ENCODE results near the gene LGR6. TPM values are rescaled to one million over a fixed set of nuclear protein-coding genes. Genes with fewer than 3 reads are reported as not detected.
"Not testable (repeated sequence)": the region's sequence is repeated elsewhere in the genome, so short reads cannot be mapped to it uniquely, and the experiment has no call there.

The LGR6 gene
- total RNA-seq, 4 donors from 2014 or later = 0.53 to 3.3 (median 2.3) TPM

GRCh38 chr1:202176949-202177927, 16.4 kb upstream of the LGR6 start:
- Histone ChIP-seq H3K4me3 (no peak overlapping the region), H3K4me1 (no peaks in the 10 kb centered on the region), H3K36me3 (no peaks in the 10 kb centered on the region), H3K9me3 (no peaks in the 10 kb centered on the region), H3K27ac (no peak overlapping the region), H3K27me3 (no peaks in the 10 kb centered on the region)
- DNase-seq = no peak
- TF ChIP-seq, protein P1, sequence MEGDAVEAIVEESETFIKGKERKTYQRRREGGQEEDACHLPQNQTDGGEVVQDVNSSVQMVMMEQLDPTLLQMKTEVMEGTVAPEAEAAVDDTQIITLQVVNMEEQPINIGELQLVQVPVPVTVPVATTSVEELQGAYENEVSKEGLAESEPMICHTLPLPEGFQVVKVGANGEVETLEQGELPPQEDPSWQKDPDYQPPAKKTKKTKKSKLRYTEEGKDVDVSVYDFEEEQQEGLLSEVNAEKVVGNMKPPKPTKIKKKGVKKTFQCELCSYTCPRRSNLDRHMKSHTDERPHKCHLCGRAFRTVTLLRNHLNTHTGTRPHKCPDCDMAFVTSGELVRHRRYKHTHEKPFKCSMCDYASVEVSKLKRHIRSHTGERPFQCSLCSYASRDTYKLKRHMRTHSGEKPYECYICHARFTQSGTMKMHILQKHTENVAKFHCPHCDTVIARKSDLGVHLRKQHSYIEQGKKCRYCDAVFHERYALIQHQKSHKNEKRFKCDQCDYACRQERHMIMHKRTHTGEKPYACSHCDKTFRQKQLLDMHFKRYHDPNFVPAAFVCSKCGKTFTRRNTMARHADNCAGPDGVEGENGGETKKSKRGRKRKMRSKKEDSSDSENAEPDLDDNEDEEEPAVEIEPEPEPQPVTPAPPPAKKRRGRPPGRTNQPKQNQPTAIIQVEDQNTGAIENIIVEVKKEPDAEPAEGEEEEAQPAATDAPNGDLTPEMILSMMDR (IDR thresholded peaks at IDR 0.05) = no peak
- TF ChIP-seq POLR2A (IDR thresholded peaks at IDR 0.05) = no peak

DNA sequence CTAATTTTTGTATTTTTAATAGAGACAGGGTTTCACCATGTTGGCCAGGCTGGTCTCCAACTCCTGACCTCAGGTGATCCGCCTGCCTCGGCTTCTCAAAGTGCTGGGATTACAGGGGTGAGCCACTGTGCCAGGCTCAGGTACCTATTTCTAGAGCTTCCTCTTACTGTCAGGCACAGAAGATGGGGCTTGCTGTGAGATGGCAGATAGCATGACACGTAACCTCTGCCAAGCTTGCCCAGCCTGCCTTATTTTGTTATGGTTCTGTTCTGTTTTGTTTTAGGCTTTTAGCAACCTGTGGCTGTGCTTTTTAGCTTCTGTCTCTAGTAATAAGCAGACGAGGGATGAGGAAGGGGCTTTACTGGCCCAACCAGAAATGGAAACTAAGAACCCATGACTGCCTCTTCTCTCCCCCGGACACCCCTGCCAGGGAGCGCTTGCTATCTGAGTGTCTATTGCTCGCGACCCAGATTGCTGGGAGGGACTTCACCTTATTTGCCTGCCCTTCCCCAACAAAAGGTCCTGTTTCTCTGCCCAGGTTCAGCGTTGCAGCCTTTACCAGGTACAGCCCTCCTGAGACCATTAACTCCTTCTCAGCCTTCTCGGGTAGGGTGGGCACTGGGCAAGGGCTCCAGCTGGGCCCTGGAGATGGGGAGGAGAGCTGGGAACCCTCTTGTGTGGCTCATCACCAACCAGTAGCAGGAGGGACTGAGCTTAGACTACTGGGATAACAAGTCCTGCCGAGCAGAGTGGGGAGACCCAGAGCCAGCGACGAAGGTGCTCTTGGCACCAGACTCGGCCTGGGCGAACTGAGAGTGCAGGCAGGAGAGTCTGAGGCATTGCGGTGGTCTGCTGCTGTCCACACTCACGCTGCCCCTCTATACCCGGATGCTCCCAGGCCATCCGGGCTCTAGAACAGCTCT, 13.5 kb upstream of the LGR6 start:
- no peak overlapping the region for H3K27ac ChIP-seq
- TF ChIP-seq, protein P1 (IDR thresholded peaks at IDR 0.05) = no peak
- no peak for TF ChIP-seq POLR2A (IDR thresholded peaks at IDR 0.05)
- no peaks in the 10 kb centered on the region for H3K27me3 ChIP-seq

DNA sequence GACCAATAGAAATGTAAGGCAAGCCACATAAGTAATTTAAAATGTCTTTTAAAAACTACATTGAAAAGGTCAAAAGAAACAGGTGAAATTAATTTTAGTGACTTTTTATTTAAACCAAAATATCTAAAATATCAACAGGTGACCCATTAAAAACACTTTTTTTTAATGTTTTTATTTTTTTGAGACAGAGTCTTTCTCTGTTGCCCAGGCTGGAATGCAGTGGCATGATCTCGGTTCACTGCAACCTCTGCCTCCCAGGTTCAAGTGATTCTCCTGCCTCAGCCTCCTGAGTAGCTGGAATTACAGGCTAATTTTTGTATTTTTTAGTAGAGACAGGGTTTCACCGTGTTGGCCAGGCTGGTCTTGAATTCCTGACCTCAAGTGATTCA, 12.9 kb upstream of the LGR6 start:
- H3K4me3 ChIP-seq, H3K36me3 ChIP-seq, H3K9me3 ChIP-seq, DNase-seq, H3K27ac ChIP-seq, H3K27me3 ChIP-seq, H3K4me1 ChIP-seq: not testable (repeated sequence)

More for the DNA sequence above, 13.5 kb upstream of the LGR6 start:
- no peaks in the 10 kb centered on the region for H3K36me3 ChIP-seq
- no peak overlapping the region for H3K4me3 ChIP-seq
- no peak for DNase-seq
- no peaks in the 10 kb centered on the region for H3K4me1 ChIP-seq
- no peaks in the 10 kb centered on the region for H3K9me3 ChIP-seq

GRCh38 chr1:202181586-202181985, 12.0 kb upstream of the LGR6 start:
- Histone ChIP-seq H3K9me3 (no peaks in the 10 kb centered on the region), H3K36me3 (no peaks in the 10 kb centered on the region), H3K4me3 (no peak overlapping the region), H3K27me3 (no peaks in the 10 kb centered on the region), H3K27ac (no peak overlapping the region), H3K4me1 (no peaks in the 10 kb centered on the region)
- no peak for TF ChIP-seq POLR2A (IDR thresholded peaks at IDR 0.05)
- TF ChIP-seq, protein P1 (IDR thresholded peaks at IDR 0.05) = no peak
- no peak for DNase-seq

DNA sequence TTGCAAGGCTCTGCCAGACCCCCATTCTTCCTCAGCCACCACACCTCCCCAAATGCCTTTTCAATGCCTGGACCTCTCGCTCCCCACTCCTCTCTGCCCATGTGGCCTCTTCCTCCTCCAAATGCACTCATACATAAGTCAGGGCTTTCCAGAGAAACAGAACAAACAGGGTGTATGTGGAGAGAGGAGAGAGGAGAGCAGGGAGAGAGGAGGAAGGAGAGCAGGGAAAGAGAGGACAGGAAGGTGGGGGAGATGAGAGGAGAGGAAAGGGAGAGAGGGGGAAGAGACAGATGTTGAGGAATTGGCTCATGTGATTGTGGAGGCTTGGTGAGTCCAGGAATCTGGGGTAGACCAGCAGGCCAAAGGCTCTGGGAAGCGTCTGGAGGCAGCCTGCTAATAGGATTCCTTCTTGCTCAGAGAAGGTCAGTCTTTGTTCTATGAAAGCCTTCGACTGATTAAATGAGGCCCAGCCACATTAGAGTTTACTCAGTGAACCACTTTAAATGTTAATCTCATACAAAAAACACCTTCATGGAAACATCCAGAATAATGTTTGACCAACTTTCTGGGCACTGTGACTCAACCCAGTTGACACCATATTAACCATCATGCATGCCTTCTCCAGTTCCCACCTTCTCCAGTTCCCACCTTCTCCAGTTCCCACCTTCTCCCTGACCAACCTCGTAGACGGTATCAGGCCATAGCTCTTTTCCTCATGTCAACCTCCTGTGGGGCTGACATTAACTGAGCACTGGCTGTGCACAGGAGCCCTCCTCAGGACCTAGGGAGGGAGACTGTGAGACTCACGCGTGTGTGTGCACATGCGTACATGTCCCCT, 11.3 kb upstream of the LGR6 start:
- H3K4me3 ChIP-seq = no peak overlapping the region
- no peaks in the 10 kb centered on the region for H3K27me3 ChIP-seq
- no peaks in the 10 kb centered on the region for H3K4me1 ChIP-seq
- TF ChIP-seq, protein P1 (IDR thresholded peaks at IDR 0.05) = no peak
- no peak for TF ChIP-seq POLR2A (IDR thresholded peaks at IDR 0.05)
- no peaks in the 10 kb centered on the region for H3K9me3 ChIP-seq
- no peak overlapping the region for H3K27ac ChIP-seq
- H3K36me3 ChIP-seq = no peaks in the 10 kb centered on the region
- no peak for DNase-seq

Measured in Peyer's patch (tissue), 4 donors.